HG03432 (cell line): Measurements from ENCODE around the gene MCC.

ENCODE experiments used
- ATAC-seq: cut with Tn5 transposase; IDR thresholded peaks from one replicate; pipeline ENCODE4 v1.9.1; 2021; ENCODE audit warnings: mild to moderate bottlenecking, moderate library complexity; ENCODE audit not compliant: unreplicated experiment

The MCC gene

DNA sequence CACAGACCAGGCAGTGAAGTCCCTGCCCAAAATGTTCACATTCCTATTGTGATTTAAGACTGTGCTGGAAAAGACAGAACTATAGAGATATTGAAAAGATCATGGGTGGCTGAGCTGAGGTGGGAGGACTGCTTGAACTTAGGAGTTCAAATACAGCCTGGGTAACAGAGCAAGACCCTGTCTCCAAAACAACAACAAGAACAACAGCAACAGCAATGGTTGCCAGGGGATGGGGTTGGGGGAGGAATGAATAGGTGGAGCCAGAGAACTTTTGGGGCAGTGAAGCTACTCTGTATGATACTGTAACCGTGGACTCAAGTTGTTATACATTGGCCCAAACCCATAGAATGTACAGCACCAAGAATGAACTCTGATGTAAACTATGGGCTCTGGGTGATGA lies 423.4 kb downstream of the MCC start:
- ATAC-seq: no peak

DNA sequence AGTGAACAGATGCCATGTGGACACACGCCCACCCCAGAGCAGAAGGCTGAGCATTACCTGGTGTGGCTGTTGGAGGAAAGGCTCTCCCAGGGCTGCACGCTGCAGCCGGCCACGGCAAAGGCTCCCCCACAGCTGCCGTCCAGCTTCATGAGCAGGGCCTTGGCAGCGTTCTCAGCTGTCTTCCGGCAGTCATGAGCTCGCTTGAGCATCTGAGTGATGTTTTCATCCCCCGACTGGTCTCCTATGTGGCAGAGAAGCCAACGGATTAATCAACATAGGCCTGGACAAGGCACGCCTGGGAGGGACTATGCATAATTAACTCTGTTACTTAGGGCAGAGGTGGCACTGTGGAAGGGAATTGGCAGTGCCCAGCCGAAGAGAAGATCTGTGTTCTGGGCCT lies 424.3 kb downstream of the MCC start:
- no peak for ATAC-seq

DNA sequence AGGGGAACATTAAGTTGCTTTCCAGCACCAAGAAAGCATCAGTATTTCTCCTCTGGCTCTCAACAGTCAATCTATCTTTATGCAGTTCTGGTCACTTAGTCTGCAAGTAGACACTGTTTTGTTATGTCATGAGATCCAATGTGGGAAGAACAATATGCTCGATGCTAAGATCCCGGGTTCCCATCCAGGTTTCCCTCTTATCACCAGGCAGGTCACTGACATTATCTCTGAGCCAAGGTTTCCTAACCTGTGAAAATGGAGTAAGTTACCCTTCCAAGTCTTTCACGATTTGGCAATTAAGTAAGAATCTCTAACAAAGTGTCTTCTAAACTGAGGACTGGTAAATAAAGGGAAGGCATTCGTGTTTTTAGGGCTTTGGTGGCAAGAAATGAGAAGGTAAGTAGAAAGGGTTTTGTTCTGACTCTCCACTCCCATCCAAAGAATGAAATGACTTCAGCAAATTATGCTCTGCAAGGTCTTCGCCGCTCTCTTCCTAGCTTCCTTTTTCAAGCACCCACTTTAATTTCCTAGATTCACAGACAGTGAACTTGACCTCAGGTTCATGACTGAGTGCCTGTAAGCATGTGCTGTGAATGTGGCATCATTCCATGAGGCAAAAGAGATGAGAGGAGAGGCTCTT lies 425.3 kb downstream of the MCC start:
- no peak for ATAC-seq

GRCh38 chr5:113061846-113062780 lies 426.1 kb downstream of the MCC start:
- ATAC-seq: no peak

DNA sequence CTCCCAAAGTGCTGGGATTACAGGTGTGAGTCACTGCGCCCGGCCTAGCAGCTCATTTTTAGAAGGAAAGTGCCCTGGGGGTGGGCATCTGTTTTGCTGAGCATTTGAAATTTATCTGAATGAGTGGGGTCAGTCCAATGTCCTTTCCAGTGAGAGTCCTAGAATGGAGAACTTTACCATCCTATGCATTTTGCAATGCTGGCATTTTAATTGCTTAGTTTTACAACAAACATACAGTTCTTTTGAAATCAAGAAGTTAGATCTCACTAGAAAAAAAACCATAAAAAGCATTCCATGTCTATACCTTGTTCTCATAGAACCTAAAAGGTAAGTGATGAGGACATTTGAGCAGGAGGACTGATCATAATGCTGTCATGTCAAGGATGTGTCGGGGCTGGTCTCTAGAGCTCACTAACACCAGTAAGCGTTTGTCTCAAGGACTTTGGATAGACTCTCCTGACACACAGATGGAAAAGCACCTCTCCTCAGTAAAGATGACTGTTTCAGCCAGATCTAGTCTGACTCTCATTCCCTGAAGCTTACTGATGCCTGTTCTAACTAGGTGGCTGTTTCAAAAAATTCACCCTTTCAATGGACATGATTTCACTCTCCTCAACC lies 427.7 kb downstream of the MCC start:
- ATAC-seq: no peak

DNA sequence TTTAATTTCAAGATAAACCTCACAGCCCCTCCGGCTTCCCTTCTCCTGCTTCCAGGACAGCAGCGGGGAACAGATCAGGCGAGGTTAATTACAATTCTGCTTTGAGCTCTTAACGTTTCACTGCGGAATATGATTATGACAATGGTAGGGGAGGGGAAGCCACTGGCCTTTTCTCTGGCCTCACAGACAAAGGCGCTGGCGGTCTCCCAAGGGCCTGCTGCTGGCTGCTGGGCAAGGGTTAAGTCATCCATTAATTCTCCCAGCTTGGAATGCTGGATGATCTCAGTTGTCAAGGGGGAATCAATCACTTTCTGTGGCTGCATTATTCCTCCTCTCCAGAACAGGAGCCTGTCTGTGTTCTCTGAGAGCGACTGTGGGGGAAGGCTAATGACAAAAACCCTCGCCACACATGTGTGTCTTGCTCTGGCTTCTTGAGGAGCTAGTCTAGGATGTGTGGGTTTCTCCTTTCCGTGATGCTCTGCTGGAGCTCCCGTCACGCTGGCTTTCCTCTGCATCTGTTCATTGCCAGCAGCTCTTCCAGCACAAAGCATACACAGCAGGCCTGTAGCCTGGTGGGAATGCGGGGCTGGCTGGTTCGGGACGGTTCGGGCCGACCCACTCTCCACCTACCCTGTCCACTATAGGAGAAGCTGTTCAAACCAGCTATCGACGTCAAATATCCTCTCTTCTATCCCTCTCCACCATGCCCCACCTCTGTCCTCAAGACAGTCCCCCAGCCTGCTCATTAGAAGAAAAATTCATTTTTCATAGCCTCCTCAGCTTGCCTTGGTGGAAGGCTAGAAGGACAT lies 428.8 kb downstream of the MCC start:
- no peak for ATAC-seq

DNA sequence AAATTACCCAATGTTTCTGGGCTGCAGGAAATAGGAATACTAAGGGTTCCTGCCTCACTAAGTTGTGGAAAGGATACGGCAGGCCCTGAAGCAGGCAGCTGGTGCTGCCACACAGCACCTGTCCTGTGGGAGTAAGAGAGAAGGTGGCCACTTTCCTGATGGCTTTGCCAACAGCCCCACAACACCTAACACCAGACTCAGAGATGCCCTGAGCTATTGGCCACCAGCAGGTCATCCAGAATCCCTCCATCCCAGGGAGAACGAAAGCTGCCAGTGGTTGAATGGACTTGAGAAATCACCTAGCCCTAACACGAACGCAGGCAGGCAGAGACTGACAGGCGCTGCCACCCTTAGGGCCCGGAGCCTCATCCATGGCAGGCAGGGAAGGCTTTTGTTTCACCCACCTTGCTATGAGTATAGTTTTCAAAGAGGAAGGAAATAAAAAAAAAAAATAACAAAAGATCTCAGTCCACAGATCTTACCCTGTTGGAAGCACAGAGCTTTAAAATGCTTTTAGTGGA lies 429.5 kb downstream of the MCC start:
- no peak for ATAC-seq

GRCh38 chr5:113058269-113058668 lies 430.0 kb downstream of the MCC start:
- ATAC-seq: no peak

DNA sequence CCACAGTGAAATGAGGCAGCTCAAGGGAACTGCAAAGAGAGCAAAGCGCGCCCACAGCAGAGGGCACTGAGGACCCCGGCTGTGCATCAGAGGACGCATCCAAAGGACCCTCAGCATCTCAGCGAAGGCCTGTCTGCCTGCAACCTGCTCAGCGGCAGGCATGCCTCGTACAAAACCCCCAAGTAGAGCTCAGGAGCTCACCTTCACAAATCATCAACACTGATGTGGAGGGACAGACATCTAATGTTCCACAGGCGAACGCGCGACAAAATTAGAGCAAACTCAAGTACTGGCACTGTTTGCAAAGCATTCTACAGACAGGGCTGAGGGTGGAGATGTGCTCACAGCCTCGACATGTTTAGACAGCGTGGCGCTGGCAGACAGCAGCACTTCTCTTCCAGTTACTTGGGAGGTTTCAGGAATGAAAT lies 430.7 kb downstream of the MCC start:
- no peak for ATAC-seq

- no peak for ATAC-seq
Measured at GRCh38 chr5:113056988-113057387, 431.3 kb downstream of the MCC start.

- ATAC-seq: no peak
Measured at GRCh38 chr5:113054899-113055298, 433.4 kb downstream of the MCC start.

GRCh38 chr5:113053511-113053995 lies 434.7 kb downstream of the MCC start:
- no peak for ATAC-seq

DNA sequence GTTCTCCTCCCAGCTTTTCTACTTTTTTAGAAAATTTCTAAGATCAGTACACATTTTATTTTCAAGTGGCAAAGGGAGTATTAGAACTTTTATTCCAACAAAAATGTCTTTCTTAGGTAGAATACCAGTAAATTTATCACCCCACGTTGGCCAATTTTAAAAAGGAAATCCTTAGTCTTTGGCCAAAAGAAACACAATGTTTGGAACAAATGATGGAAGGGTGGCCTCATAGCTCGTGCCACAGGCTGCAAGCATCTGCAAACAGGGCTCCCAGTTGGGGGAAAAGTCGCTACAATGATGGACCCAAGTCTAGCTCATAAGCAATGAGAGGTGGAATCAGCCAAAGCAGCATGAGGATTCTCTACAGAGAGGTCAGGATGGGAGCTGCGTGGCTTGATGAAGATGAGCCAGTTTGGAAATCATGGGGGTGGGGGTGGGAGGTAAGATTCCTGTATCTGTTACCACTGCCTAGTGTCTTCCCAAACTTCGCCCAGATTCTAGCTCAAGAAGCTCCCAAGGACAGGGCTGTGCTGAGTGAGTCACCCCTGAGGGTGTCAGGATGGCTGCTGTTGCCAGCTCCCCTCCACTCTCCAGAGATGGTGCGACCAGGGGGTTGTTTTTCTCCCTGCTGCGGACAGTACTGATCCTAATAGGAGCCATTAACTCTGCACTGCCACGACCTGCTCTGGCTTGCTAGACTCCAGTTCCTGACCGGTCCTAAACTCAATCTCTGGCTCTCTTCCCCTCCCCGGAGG lies 436.0 kb downstream of the MCC start:
- ATAC-seq: no peak

- no peak for ATAC-seq
Measured at GRCh38 chr5:113050721-113051382, 437.4 kb downstream of the MCC start.

GRCh38 chr5:113048931-113049330 lies 439.3 kb downstream of the MCC start:
- no peak for ATAC-seq

GRCh38 chr5:113047733-113048652 lies 440.3 kb downstream of the MCC start:
- ATAC-seq: peak; percentile 90

GRCh38 chr5:113047234-113047633 lies 441.0 kb downstream of the MCC start:
- no peak for ATAC-seq

- no peak for ATAC-seq
Measured at GRCh38 chr5:113044776-113045465, 443.3 kb downstream of the MCC start.
